Stimulated activated CD8-positive, alpha-beta memory T cell treated with anti-CD3 and anti-CD28 coated beads, Interleukin-4, amount 100 ng/mL, for 24 hours (primary cell): Measurements from ENCODE around the gene CSF2RB.

Experiments
- DNase-seq: peaks from one replicate; pipeline ENCODE4 v3.0.0-alpha.2; 2020; ENCODE audit warnings: low read depth

CSF2RB gene

GRCh38 chr22:36913427-36914389 lies at the start of gene CSF2RB:
TSS of gene CSF2RB (plus strand) at chr22:36913628. CDS start at chr22:36922208, 8,580 bp downstream.
- DNase-seq, result no peak

GRCh38 chr22:36863979-36864378 lies 49.4 kb upstream of the CSF2RB start:
- DNase-seq, result no peak

- no peak for DNase-seq
Observed at GRCh38 chr22:36864454-36865215, 48.8 kb upstream of the CSF2RB start.

- DNase-seq, result no peak
Observed at GRCh38 chr22:36865346-36865745, 48.1 kb upstream of the CSF2RB start.

- no peak for DNase-seq
Observed at GRCh38 chr22:36867695-36868094, 45.7 kb upstream of the CSF2RB start.

- DNase-seq, result no peak
Observed at GRCh38 chr22:36868546-36869181, 44.8 kb upstream of the CSF2RB start.

GRCh38 chr22:36870250-36870649 lies 43.2 kb upstream of the CSF2RB start:
- DNase-seq, result no peak

- DNase-seq, result no peak
Observed at GRCh38 chr22:36871669-36872081, 41.8 kb upstream of the CSF2RB start.

GRCh38 chr22:36872084-36872483 lies 41.3 kb upstream of the CSF2RB start:
- DNase-seq, result no peak

GRCh38 chr22:36872866-36873498 lies 40.4 kb upstream of the CSF2RB start:
- no peak for DNase-seq

- peak; percentile 15 for DNase-seq
Observed at GRCh38 chr22:36873614-36874308, 39.7 kb upstream of the CSF2RB start.

GRCh38 chr22:36874309-36874696 lies 39.1 kb upstream of the CSF2RB start:
- DNase-seq, result no peak

- DNase-seq, result no peak
Observed at GRCh38 chr22:36874736-36875135, 38.7 kb upstream of the CSF2RB start.

GRCh38 chr22:36875741-36876140 lies 37.7 kb upstream of the CSF2RB start:
- DNase-seq, result no peak

GRCh38 chr22:36879775-36880174 lies 33.7 kb upstream of the CSF2RB start:
- no peak for DNase-seq

GRCh38 chr22:36881504-36882245 lies 31.8 kb upstream of the CSF2RB start:
- DNase-seq, result no peak

GRCh38 chr22:36884349-36885158 lies 28.9 kb upstream of the CSF2RB start:
- no peak for DNase-seq

- DNase-seq, result no peak
Observed at GRCh38 chr22:36885474-36885873, 28.0 kb upstream of the CSF2RB start.

GRCh38 chr22:36886016-36886415 lies 27.4 kb upstream of the CSF2RB start:
- DNase-seq, result no peak

GRCh38 chr22:36887162-36887561 lies 26.3 kb upstream of the CSF2RB start:
- no peak for DNase-seq
